ENCODE data around the gene LHPP. TPM values are rescaled to one million over a fixed set of nuclear protein-coding genes. Genes with fewer than 3 reads are reported as not detected.
A peak's percentile ranks its signal among the peaks of the same experiment; 100 is the strongest.

LHPP gene
- total and polyA plus RNA-seq, 2 donors (not counting 1 experiment from before 2014, with no cell fraction given) = 10.2 to 15.6 TPM

GRCh38 chr10:124618470-124619073, 156.9 kb downstream of the LHPP start:
- no peak overlapping the region for H3K9ac ChIP-seq (ENCODE audit: insufficient read depth, low read length)
- H3K4me3 ChIP-seq (replicated peaks in 1 of 4; ENCODE audit: control extremely low read depth in 1 of 4, insufficient read depth in 1 of 4, low read depth in 3 of 4, low read length in 4 of 4) = no peak overlapping the region
- H3K4me2 ChIP-seq (ENCODE audit: extremely low read depth, insufficient read depth, low read length) = no peak overlapping the region
- no peaks in the 10 kb centered on the region for H3K79me2 ChIP-seq (ENCODE audit: control insufficient read depth, insufficient read depth, low read length)
- TF ChIP-seq EZH2 (IDR thresholded peaks at IDR 0.05; ENCODE audit: low read length, missing control alignments) (no peak), CTCF (conservative IDR thresholded peaks at IDR 0.05 in 1 of 2, IDR thresholded peaks at IDR 0.05 in 1 of 2; ENCODE audit: low read depth in 1 of 2, low read length in 2 of 2) (no peak)
- no peaks in the 10 kb centered on the region for H3K4me1 ChIP-seq (ENCODE audit: control insufficient read depth, extremely low read depth, insufficient read depth, low read length)
- H3K9me3 ChIP-seq (ENCODE audit: control insufficient read depth, insufficient read depth, low read depth, low read length) = no peaks in the 10 kb centered on the region
- no peaks in the 10 kb centered on the region for H3K27me3 ChIP-seq (ENCODE audit: control insufficient read depth, insufficient read depth, low read length)
- H2AFZ ChIP-seq (ENCODE audit: low read length) = no peak overlapping the region
- no peak overlapping the region for H3K27ac ChIP-seq (ENCODE audit: insufficient read depth, low read length)
- H3K36me3 ChIP-seq (ENCODE audit: control insufficient read depth, insufficient read depth, low read length) = no peaks in the 10 kb centered on the region
- H4K20me1 ChIP-seq (ENCODE audit: control insufficient read depth, extremely low read depth, insufficient read depth, low read length) = no peaks in the 10 kb centered on the region
- DNase-seq (ENCODE audit: low read depth in 2 of 2) = no peak

GRCh38 chr10:124619195-124619594, 157.6 kb downstream of the LHPP start:
- Histone ChIP-seq H3K4me3 (replicated peaks in 1 of 4; ENCODE audit: control extremely low read depth in 1 of 4, insufficient read depth in 1 of 4, low read depth in 3 of 4, low read length in 4 of 4) (no peak overlapping the region), H3K4me1 (ENCODE audit: control insufficient read depth, extremely low read depth, insufficient read depth, low read length) (no peaks in the 10 kb centered on the region), H2AFZ (ENCODE audit: low read length) (no peak overlapping the region), H3K4me2 (ENCODE audit: extremely low read depth, insufficient read depth, low read length) (no peak overlapping the region), H3K36me3 (ENCODE audit: control insufficient read depth, insufficient read depth, low read length) (no peaks in the 10 kb centered on the region), H4K20me1 (ENCODE audit: control insufficient read depth, extremely low read depth, insufficient read depth, low read length) (no peaks in the 10 kb centered on the region), H3K9me3 (ENCODE audit: control insufficient read depth, insufficient read depth, low read depth, low read length) (no peaks in the 10 kb centered on the region), H3K27ac (ENCODE audit: insufficient read depth, low read length) (no peak overlapping the region), H3K27me3 (ENCODE audit: control insufficient read depth, insufficient read depth, low read length) (no peaks in the 10 kb centered on the region), H3K9ac (ENCODE audit: insufficient read depth, low read length) (no peak overlapping the region), H3K79me2 (ENCODE audit: control insufficient read depth, insufficient read depth, low read length) (no peaks in the 10 kb centered on the region)
- DNase-seq (ENCODE audit: low read depth in 2 of 2) = peak; percentile 26 to 28
- no peak for TF ChIP-seq EZH2 (IDR thresholded peaks at IDR 0.05; ENCODE audit: low read length, missing control alignments)
- no peak for TF ChIP-seq CTCF (conservative IDR thresholded peaks at IDR 0.05 in 1 of 2, IDR thresholded peaks at IDR 0.05 in 1 of 2; ENCODE audit: low read depth in 1 of 2, low read length in 2 of 2)

- H3K27me3 ChIP-seq (ENCODE audit: control insufficient read depth, insufficient read depth, low read length) = no peaks in the 10 kb centered on the region
- H3K4me1 ChIP-seq (ENCODE audit: control insufficient read depth, extremely low read depth, insufficient read depth, low read length) = no peaks in the 10 kb centered on the region
- no peak overlapping the region for H3K4me2 ChIP-seq (ENCODE audit: extremely low read depth, insufficient read depth, low read length)
- no peak for TF ChIP-seq CTCF (conservative IDR thresholded peaks at IDR 0.05 in 1 of 2, IDR thresholded peaks at IDR 0.05 in 1 of 2; ENCODE audit: low read depth in 1 of 2, low read length in 2 of 2)
- TF ChIP-seq EZH2 (IDR thresholded peaks at IDR 0.05; ENCODE audit: low read length, missing control alignments) = no peak
- no peaks in the 10 kb centered on the region for H3K9me3 ChIP-seq (ENCODE audit: control insufficient read depth, insufficient read depth, low read depth, low read length)
- no peaks in the 10 kb centered on the region for H3K36me3 ChIP-seq (ENCODE audit: control insufficient read depth, insufficient read depth, low read length)
- no peak overlapping the region for H3K9ac ChIP-seq (ENCODE audit: insufficient read depth, low read length)
- DNase-seq (ENCODE audit: low read depth in 2 of 2) = no peak
- no peak overlapping the region for H2AFZ ChIP-seq (ENCODE audit: low read length)
- H3K27ac ChIP-seq (ENCODE audit: insufficient read depth, low read length) = no peak overlapping the region
- no peak overlapping the region for H3K4me3 ChIP-seq (replicated peaks in 1 of 4; ENCODE audit: control extremely low read depth in 1 of 4, insufficient read depth in 1 of 4, low read depth in 3 of 4, low read length in 4 of 4)
- H3K79me2 ChIP-seq (ENCODE audit: control insufficient read depth, insufficient read depth, low read length) = no peaks in the 10 kb centered on the region
- H4K20me1 ChIP-seq (ENCODE audit: control insufficient read depth, extremely low read depth, insufficient read depth, low read length) = no peaks in the 10 kb centered on the region
Measured at GRCh38 chr10:124619802-124620490, 158.3 kb downstream of the LHPP start.
